RWPE2 (cell line): ENCODE measurements around the gene MPHOSPH9.

Experiments used
- ATAC-seq: fragments of 200-7000 bp; cut with Tn5 transposase; 3 replicates; pipeline ENCODE4 v1.9.1; 2021; ENCODE audit warnings: low read depth
- DNase-seq: peaks from one replicate; pipeline ENCODE4 v3.0.0-alpha.2; 2020; ENCODE audit warnings: low spot score
- H3K27ac ChIP-seq: fragments of 450-650 bp; 2 replicates; pipeline ENCODE4 v1.5.1; 2017; ENCODE audit warnings: mild to moderate bottlenecking; ENCODE audit not compliant: poor library complexity, severe bottlenecking
- H3K27me3 ChIP-seq: fragments of 250-450 bp; sonication (Bioruptor Pico); 2 replicates; pipeline ENCODE4 v1.5.1; 2021; ENCODE audit warnings: mild to moderate bottlenecking, moderate library complexity; ENCODE audit not compliant: insufficient read depth, poor library complexity, severe bottlenecking
- H3K36me3 ChIP-seq: fragments of 250-450 bp; sonication (Bioruptor Pico); 2 replicates; pipeline ENCODE4 v1.5.1; 2020; ENCODE audit warnings: low read depth, mild to moderate bottlenecking, moderate library complexity
- H3K4me1 ChIP-seq: fragments of 250-450 bp; sonication (Bioruptor Pico); 2 replicates; pipeline ENCODE4 v1.5.1; 2021; ENCODE audit warnings: mild to moderate bottlenecking, moderate library complexity; ENCODE audit not compliant: insufficient read depth, poor library complexity, severe bottlenecking
- H3K4me3 ChIP-seq: fragments of 250-450 bp; sonication (Bioruptor Pico); 2 replicates; pipeline ENCODE4 v1.5.1; 2021; ENCODE audit warnings: mild to moderate bottlenecking, moderate library complexity; ENCODE audit not compliant: severe bottlenecking
- H3K9me3 ChIP-seq: fragments of 250-450 bp; sonication (Bioruptor Pico); 2 replicates; pipeline ENCODE4 v1.5.1; 2021; ENCODE audit warnings: mild to moderate bottlenecking, moderate library complexity; ENCODE audit not compliant: severe bottlenecking
- TF ChIP-seq, protein P1 (sequence below): fragments of 450-650 bp; IDR thresholded peaks from one replicate; pipeline ENCODE4 v1.5.1; 2017; ENCODE audit warnings: mild to moderate bottlenecking, moderate library complexity; ENCODE audit not compliant: poor library complexity, severe bottlenecking

The MPHOSPH9 gene

DNA sequence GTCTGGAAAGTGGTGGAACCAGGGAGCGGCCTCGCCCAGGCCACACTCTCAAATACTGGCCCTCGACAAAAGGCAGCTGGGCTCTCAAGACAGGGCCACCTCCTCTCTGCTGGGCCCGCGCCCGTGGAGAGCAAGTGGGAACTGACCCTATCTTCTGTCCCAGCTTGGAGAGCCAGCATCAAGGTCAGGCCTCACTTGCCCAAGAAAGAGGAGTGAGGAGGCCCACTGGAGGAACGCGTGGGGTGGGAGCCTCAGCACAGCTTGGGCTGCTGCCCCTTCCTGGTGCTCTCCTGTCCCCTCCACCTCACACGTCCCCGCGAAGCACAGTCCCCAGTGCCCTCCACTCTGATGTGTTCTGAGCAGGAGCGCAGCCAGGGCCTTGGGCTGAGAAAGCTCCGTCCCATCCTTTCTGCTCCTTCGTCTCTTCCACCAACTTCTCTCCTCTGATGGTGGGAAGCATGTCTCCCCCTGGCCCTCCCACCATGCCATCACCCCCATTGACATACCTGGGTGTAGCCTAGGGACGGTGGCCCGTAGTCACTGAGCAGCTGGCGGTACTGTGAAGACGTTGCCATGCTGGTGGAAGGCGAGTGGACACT is 33.8 kb upstream of the MPHOSPH9 start:
- Histone ChIP-seq H3K36me3 (peaks cover 34% of the 10 kb centered on the region), H3K27ac (no peak overlapping the region)
- no peak for ATAC-seq

DNA sequence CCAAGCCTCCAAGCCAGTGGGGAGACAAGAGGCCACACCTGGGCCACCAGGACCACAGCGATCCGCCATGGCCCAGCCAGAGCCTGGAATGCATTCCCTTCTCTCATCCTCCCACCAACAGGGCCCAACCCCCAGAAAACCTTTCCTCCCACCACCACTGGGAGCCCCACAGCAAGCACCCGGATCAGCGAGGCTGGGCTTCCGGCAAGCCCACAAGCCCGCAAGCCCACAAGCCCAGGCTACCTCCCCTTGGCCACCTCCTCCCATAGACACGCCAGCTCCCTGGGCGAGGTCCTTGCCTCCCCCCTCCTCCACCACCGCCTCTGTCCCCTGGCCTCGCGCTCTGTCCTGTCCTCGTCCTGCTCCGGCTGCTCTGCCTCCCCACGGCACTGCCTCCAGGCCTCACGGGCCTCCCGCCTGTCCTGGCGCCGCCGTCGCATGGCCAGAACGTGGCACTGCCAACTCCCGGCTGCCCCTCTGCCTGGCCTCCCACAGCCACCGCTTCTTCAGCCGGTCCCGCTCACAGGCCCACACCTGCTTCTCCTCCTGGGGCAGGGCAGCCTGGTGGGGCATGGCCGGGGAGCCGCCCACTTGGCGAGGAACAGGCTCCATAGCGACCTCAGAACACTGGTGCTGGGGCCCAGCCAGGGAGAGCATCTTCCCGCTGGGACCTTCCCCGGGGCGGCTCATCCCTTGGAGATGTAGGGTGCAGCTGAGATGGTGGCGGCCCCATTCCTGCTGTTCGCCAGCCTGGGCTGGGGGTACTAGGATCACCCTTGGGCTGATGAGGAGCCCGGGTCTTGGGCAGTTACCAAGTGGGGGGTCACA is 33.1 kb upstream of the MPHOSPH9 start:
- H3K36me3 ChIP-seq, result peaks cover 41% of the 10 kb centered on the region

More for the DNA sequence above, 33.8 kb upstream of the MPHOSPH9 start:
- no peaks in the 10 kb centered on the region for H3K9me3 ChIP-seq
- no peaks in the 10 kb centered on the region for H3K4me1 ChIP-seq
- no peak overlapping the region for H3K4me3 ChIP-seq
- no peaks in the 10 kb centered on the region for H3K27me3 ChIP-seq
- TF ChIP-seq, protein P1, sequence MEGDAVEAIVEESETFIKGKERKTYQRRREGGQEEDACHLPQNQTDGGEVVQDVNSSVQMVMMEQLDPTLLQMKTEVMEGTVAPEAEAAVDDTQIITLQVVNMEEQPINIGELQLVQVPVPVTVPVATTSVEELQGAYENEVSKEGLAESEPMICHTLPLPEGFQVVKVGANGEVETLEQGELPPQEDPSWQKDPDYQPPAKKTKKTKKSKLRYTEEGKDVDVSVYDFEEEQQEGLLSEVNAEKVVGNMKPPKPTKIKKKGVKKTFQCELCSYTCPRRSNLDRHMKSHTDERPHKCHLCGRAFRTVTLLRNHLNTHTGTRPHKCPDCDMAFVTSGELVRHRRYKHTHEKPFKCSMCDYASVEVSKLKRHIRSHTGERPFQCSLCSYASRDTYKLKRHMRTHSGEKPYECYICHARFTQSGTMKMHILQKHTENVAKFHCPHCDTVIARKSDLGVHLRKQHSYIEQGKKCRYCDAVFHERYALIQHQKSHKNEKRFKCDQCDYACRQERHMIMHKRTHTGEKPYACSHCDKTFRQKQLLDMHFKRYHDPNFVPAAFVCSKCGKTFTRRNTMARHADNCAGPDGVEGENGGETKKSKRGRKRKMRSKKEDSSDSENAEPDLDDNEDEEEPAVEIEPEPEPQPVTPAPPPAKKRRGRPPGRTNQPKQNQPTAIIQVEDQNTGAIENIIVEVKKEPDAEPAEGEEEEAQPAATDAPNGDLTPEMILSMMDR, result no peak
- peak; percentile 60 for DNase-seq

DNA sequence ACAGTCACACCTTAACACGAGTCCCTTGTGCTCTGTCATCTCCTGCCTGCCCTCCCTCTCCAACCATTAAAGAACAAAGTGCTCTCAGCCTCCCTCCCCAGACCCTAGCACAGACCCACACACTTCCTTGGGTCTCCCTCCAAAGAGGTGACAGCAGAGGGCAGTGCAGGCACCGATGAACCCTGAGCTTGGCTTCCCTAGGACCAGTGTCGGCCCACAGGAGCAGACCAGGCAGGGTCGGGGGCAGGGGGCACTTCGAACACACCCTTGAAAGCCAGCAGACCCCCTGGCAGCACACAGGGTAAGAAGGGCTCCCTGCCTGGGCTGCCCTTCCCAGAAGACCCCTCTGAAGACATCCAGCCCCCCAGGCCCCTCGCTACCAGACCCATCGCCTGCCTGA is 31.7 kb upstream of the MPHOSPH9 start:
- H3K27ac ChIP-seq, result no peak overlapping the region
- no peak overlapping the region for H3K4me3 ChIP-seq
- DNase-seq (peak; percentile 61), ATAC-seq (no peak)
- no peaks in the 10 kb centered on the region for H3K27me3 ChIP-seq
- H3K4me1 ChIP-seq, result no peaks in the 10 kb centered on the region
- H3K9me3 ChIP-seq, result peaks cover 2% of the 10 kb centered on the region
- peaks cover 55% of the 10 kb centered on the region for H3K36me3 ChIP-seq
- TF ChIP-seq, protein P1, result peak; percentile 10

More for the DNA sequence above, 33.1 kb upstream of the MPHOSPH9 start:
- TF ChIP-seq, protein P1, result no peak
- peaks cover 2% of the 10 kb centered on the region for H3K9me3 ChIP-seq
- DNase-seq (peak; percentile 58), ATAC-seq (no peak)
- no peak overlapping the region for H3K4me3 ChIP-seq
- H3K27me3 ChIP-seq, result no peaks in the 10 kb centered on the region
- H3K27ac ChIP-seq, result no peak overlapping the region
- H3K4me1 ChIP-seq, result no peaks in the 10 kb centered on the region

DNA sequence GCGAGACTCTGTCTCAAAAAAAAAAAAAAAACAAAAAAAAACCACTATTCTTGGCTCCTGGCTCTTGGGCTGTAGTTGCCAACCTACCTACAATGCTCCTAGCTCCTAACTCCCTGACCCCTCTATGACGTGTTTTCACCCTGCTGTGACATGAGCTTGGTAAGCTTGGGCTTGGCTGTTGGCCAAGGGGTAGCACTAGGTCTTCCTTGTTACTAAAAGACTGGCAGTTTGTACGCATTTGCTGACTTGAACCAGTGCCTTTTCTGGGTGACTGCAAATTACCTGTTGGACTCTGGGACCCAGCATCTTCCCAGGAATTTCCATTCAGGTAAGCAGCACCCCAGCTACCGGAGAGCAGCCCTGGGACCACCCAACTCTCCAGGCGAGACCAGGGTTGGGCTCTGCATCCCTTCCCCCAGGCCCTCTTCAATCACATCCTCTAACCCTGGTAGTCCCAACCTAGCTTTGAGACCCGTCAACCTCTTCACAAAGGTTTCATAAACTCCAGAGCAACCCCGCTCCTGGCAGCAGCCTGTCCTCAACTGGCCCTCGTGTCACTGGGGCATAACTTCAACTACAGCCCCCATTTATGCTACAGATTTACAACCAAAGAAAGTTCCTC is 30.4 kb upstream of the MPHOSPH9 start:
- Histone ChIP-seq H3K27me3 (no peaks in the 10 kb centered on the region), H3K36me3 (peaks cover 63% of the 10 kb centered on the region), H3K9me3 (peaks cover 2% of the 10 kb centered on the region), H3K27ac (no peak overlapping the region), H3K4me3 (no peak overlapping the region), H3K4me1 (no peaks in the 10 kb centered on the region)
- DNase-seq (no peak), ATAC-seq (no peak)
- TF ChIP-seq, protein P1, result no peak
